HepG2 (cell line): ENCODE results near the gene CNPY4. TPM values are rescaled to one million over a fixed set of nuclear protein-coding genes. Genes with fewer than 3 reads are reported as not detected.

Source experiments
- ETS1 ChIP-seq: sonication (generic); formaldehyde crosslinking; IDR thresholded peaks from 2 replicates; pipeline ENCODE4 v1.4.0; 2020; ENCODE audit warnings: missing genetic modification reagents
- HES4 ChIP-seq: sonication (generic); formaldehyde crosslinking; IDR thresholded peaks from 2 replicates; pipeline ENCODE4 v1.9.0; 2021; ENCODE audit warnings: mild to moderate bottlenecking, missing genetic modification reagents, borderline replicate concordance
- HMG20A ChIP-seq: IDR thresholded peaks from 2 replicates; pipeline ENCODE4 v1.6.1; 2016; ENCODE audit warnings: borderline replicate concordance
- HMG20B ChIP-seq: conservative IDR thresholded peaks from 2 replicates; pipeline ENCODE4 v1.6.1; 2016; ENCODE audit warnings: missing genetic modification reagents, missing compliant biosample characterization
- SIN3A ChIP-seq: IDR thresholded peaks from 2 replicates; pipeline ENCODE4 v1.6.1; 2011; ENCODE audit warnings: low read depth, mild to moderate bottlenecking, control low read depth, low read length, borderline replicate concordance
- SOX6 ChIP-seq, 2 experiments: fragments of 450-650 bp in 1 of 2; sonication (generic) in 1 of 2; formaldehyde crosslinking in 1 of 2; IDR thresholded peaks; 2 replicates each; pipeline versions ENCODE4 v1.4.0 to v1.6.1; 2017 to 2020; ENCODE audit warnings: antibody characterized with exemption in 1 of 2, mild to moderate bottlenecking in 1 of 2, missing genetic modification reagents in 1 of 2
- ZBTB8A ChIP-seq: sonication (generic); formaldehyde crosslinking; IDR thresholded peaks from 2 replicates; pipeline ENCODE4 v1.4.0; 2020; ENCODE audit warnings: mild to moderate bottlenecking, low read depth, missing genetic modification reagents, borderline replicate concordance
- ZNF235 ChIP-seq: sonication (generic); formaldehyde crosslinking; IDR thresholded peaks from 2 replicates; pipeline ENCODE4 v1.8.1; 2023; ENCODE audit warnings: mild to moderate bottlenecking, missing genetic modification reagents, borderline replicate concordance
- ZNF253 ChIP-seq: sonication (generic); formaldehyde crosslinking; IDR thresholded peaks from 2 replicates; pipeline ENCODE4 v1.8.0; 2022; ENCODE audit warnings: mild to moderate bottlenecking, missing genetic modification reagents, borderline replicate concordance
- ZNF619 ChIP-seq: sonication (generic); formaldehyde crosslinking; IDR thresholded peaks from 2 replicates; pipeline ENCODE4 v1.4.0; 2020; ENCODE audit warnings: mild to moderate bottlenecking, missing genetic modification reagents
- ZNF747 ChIP-seq: sonication (generic); formaldehyde crosslinking; IDR thresholded peaks from 2 replicates; pipeline ENCODE4 v1.8.1; 2023; ENCODE audit warnings: missing genetic modification reagents, mild to moderate bottlenecking, borderline replicate concordance
- ZNF772 ChIP-seq: sonication (generic); formaldehyde crosslinking; IDR thresholded peaks from 2 replicates; pipeline ENCODE4 v1.5.0; 2020; ENCODE audit warnings: mild to moderate bottlenecking, missing genetic modification reagents
- polyA plus RNA-seq, 8 experiments: library from polyadenylated mRNA; depleted of rRNA in 3 of 8; stranded (reverse) in 7 of 8; unstranded in 1 of 8; fragments of >200 nt; fragmentation: Illumina TruSeq in 4 of 8; extraction: Trizol in 4 of 8; gene quantifications; 2 replicates each; pipeline versions ENCODE4 v1.2.1 to v1.2.3, GENCODE V29; 2011 to 2016; ENCODE audit warnings: low read depth in 4 of 8, missing spikeins in 1 of 8, mixed read lengths in 1 of 8; ENCODE audit not compliant: insufficient read depth in 1 of 8
- total RNA-seq, 5 experiments: library from RNA; depleted of rRNA; stranded (reverse); fragments of >200 nt; fragmentation: Illumina TruSeq; extraction: Trizol; gene quantifications; 2 replicates each; pipeline ENCODE4 v1.2.3, GENCODE V29; 2016; ENCODE audit warnings: low read depth in 1 of 5
- TF ChIP-seq, protein P1 (sequence below): sonication (generic); formaldehyde crosslinking; IDR thresholded peaks from 2 replicates; pipeline ENCODE4 v1.8.0; 2022; ENCODE audit warnings: missing genetic modification reagents, mild to moderate bottlenecking, borderline replicate concordance
- TF ChIP-seq, protein P2 (sequence below): sonication (generic); formaldehyde crosslinking; IDR thresholded peaks from 2 replicates; pipeline ENCODE4 v1.5.1; 2020; ENCODE audit warnings: mild to moderate bottlenecking, missing genetic modification reagents, moderate library complexity
- TF ChIP-seq, protein P3 (sequence below): sonication (generic); formaldehyde crosslinking; IDR thresholded peaks from 2 replicates; pipeline ENCODE4 v1.5.1; 2020; ENCODE audit warnings: missing genetic modification reagents, mild to moderate bottlenecking, borderline replicate concordance
- TF ChIP-seq, protein P4 (sequence below): sonication (generic); formaldehyde crosslinking; IDR thresholded peaks from 2 replicates; pipeline ENCODE4 v1.4.0; 2020; ENCODE audit warnings: mild to moderate bottlenecking, missing genetic modification reagents

The CNPY4 gene
- total and polyA plus RNA-seq, 2 of the 13 experiments (the other 11 are each of a cell fraction or from before 2014, with no cell fraction given) = 6.2 to 12.7 TPM

- TF ChIP-seq, protein P1, sequence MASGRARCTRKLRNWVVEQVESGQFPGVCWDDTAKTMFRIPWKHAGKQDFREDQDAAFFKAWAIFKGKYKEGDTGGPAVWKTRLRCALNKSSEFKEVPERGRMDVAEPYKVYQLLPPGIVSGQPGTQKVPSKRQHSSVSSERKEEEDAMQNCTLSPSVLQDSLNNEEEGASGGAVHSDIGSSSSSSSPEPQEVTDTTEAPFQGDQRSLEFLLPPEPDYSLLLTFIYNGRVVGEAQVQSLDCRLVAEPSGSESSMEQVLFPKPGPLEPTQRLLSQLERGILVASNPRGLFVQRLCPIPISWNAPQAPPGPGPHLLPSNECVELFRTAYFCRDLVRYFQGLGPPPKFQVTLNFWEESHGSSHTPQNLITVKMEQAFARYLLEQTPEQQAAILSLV = peak; percentile 34; the same call in 1 of the 2 replicates
- TF ChIP-seq, protein P2, sequence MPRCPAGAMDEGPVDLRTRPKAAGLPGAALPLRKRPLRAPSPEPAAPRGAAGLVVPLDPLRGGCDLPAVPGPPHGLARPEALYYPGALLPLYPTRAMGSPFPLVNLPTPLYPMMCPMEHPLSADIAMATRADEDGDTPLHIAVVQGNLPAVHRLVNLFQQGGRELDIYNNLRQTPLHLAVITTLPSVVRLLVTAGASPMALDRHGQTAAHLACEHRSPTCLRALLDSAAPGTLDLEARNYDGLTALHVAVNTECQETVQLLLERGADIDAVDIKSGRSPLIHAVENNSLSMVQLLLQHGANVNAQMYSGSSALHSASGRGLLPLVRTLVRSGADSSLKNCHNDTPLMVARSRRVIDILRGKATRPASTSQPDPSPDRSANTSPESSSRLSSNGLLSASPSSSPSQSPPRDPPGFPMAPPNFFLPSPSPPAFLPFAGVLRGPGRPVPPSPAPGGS = peak; percentile 57; the same call in 1 of the 2 replicates
- TF ChIP-seq ZNF253 (CRISPR knock-in tag) (no peak), ZNF619 (CRISPR knock-in tag) (no peak), ZNF772 (CRISPR knock-in tag) (peak; percentile 62; the same call in 1 of the 2 replicates), SIN3A (peak; percentile 85), ZBTB8A (CRISPR knock-in tag) (no peak), ZNF747 (no peak; the same call in 1 of the 2 replicates), ETS1 (CRISPR knock-in tag) (no peak), HES4 (CRISPR knock-in tag) (no peak), SOX6 (IDR thresholded peaks at IDR 0.05) (no peak), SOX6 (CRISPR knock-in tag; IDR thresholded peaks at IDR 0.05) (no peak), HMG20B (no peak), ZNF235 (CRISPR knock-in tag) (no peak; the same call in 1 of the 2 replicates), HMG20A (CRISPR knock-in tag) (no peak)
- TF ChIP-seq, protein P3, sequence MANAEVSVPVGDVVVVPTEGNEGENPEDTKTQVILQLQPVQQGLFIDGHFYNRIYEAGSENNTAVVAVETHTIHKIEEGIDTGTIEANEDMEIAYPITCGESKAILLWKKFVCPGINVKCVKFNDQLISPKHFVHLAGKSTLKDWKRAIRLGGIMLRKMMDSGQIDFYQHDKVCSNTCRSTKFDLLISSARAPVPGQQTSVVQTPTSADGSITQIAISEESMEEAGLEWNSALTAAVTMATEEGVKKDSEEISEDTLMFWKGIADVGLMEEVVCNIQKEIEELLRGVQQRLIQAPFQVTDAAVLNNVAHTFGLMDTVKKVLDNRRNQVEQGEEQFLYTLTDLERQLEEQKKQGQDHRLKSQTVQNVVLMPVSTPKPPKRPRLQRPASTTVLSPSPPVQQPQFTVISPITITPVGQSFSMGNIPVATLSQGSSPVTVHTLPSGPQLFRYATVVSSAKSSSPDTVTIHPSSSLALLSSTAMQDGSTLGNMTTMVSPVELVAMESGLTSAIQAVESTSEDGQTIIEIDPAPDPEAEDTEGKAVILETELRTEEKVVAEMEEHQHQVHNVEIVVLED (CRISPR knock-in tag) = peak; percentile 46; the same call in 1 of the 2 replicates
- TF ChIP-seq, protein P4, sequence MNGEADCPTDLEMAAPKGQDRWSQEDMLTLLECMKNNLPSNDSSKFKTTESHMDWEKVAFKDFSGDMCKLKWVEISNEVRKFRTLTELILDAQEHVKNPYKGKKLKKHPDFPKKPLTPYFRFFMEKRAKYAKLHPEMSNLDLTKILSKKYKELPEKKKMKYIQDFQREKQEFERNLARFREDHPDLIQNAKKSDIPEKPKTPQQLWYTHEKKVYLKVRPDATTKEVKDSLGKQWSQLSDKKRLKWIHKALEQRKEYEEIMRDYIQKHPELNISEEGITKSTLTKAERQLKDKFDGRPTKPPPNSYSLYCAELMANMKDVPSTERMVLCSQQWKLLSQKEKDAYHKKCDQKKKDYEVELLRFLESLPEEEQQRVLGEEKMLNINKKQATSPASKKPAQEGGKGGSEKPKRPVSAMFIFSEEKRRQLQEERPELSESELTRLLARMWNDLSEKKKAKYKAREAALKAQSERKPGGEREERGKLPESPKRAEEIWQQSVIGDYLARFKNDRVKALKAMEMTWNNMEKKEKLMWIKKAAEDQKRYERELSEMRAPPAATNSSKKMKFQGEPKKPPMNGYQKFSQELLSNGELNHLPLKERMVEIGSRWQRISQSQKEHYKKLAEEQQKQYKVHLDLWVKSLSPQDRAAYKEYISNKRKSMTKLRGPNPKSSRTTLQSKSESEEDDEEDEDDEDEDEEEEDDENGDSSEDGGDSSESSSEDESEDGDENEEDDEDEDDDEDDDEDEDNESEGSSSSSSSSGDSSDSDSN (CRISPR knock-in tag) = peak; percentile 56
Observed at GRCh38 chr7:100119072-100119969, at the start of gene CNPY4, which contains the start of gene TAF6 (continued).
